Cardiac muscle cell (in vitro differentiated cells and primary cell): ENCODE data around the gene H6PD. TPM values are rescaled to one million over a fixed set of nuclear protein-coding genes. Genes with fewer than 3 reads are reported as not detected.

Source experiments
- DNase-seq, 2 donors: peaks; one replicate each; pipeline versions ENCODE4 v3.0.0 to v3.0.0-alpha.2; 2010 to 2017; ENCODE audit warnings: low read depth in 1 of 2, low spot score in 1 of 2
- H3K27ac ChIP-seq: fragments of 200-600 bp; sonication (generic); 2 replicates; pipeline ENCODE4 v1.5.1; 2016
- H3K27me3 ChIP-seq: fragments of 200-600 bp; sonication (generic); 2 replicates; pipeline ENCODE4 v1.6.0; 2016; ENCODE audit warnings: control low read depth
- H3K36me3 ChIP-seq: fragments of 200-600 bp; sonication (generic); 2 replicates; pipeline ENCODE4 v1.5.1; 2016; ENCODE audit warnings: control low read depth
- H3K4me1 ChIP-seq: fragments of 200-600 bp; sonication (generic); 2 replicates; pipeline ENCODE4 v1.8.1; 2017; ENCODE audit warnings: low read depth, mild to moderate bottlenecking, mixed run types
- H3K4me3 ChIP-seq: fragments of 200-600 bp; sonication (generic); 2 replicates; pipeline ENCODE4 v1.5.1; 2016; ENCODE audit warnings: mild to moderate bottlenecking
- H3K9me3 ChIP-seq: fragments of 200-600 bp; sonication (generic); 2 replicates; pipeline ENCODE4 v1.5.1; 2017; ENCODE audit warnings: low read depth, mild to moderate bottlenecking, control low read depth
- CTCF ChIP-seq: IDR thresholded peaks from 2 replicates; pipeline ENCODE4 v1.5.1; 2012; ENCODE audit warnings: low read depth, mild to moderate bottlenecking, low read length
- polyA plus RNA-seq: library from polyadenylated mRNA; unstranded; fragments of >200 nt; fragmentation: Nextera tagmentation; extraction: Ambion mirVana; gene quantifications from 2 replicates; pipeline ENCODE4 v1.2.1, GENCODE V29; 2016
- total RNA-seq: library from RNA; depleted of rRNA; stranded (reverse); fragments of >200 nt; gene quantifications from 2 replicates; pipeline ENCODE4 v1.2.3, GENCODE V29; 2016

Gene H6PD
- total and polyA plus RNA-seq, 2 experiments from 2014 or later, result 13.7 to 41.4 TPM

GRCh38 chr1:9207715-9208114 is 26.9 kb upstream of the H6PD start:
- H3K4me3 ChIP-seq, result no peak overlapping the region
- TF ChIP-seq CTCF, result no peak
- peaks cover 2% of the 10 kb centered on the region for H3K4me1 ChIP-seq

GRCh38 chr1:9211291-9211811 is 23.2 kb upstream of the H6PD start:
- Histone ChIP-seq H3K9me3 (no peaks in the 10 kb centered on the region), H3K4me1 (no peaks in the 10 kb centered on the region), H3K27me3 (peaks cover 5% of the 10 kb centered on the region), H3K4me3 (no peak overlapping the region), H3K27ac (no peak overlapping the region), H3K36me3 (no peaks in the 10 kb centered on the region)
- no peak for TF ChIP-seq CTCF
- DNase-seq, result peak in 1 of 2 donors; percentile 65

More at GRCh38 chr1:9207715-9208114, 26.9 kb upstream of the H6PD start:
- Histone ChIP-seq H3K27ac (no peak overlapping the region), H3K36me3 (no peaks in the 10 kb centered on the region), H3K9me3 (no peaks in the 10 kb centered on the region), H3K27me3 (peaks cover 25% of the 10 kb centered on the region)
- DNase-seq, result no peak

GRCh38 chr1:9212735-9213134 is 21.8 kb upstream of the H6PD start:
- Histone ChIP-seq H3K4me1 (no peaks in the 10 kb centered on the region), H3K36me3 (no peaks in the 10 kb centered on the region), H3K9me3 (no peaks in the 10 kb centered on the region), H3K27me3 (peaks cover 3% of the 10 kb centered on the region), H3K4me3 (no peak overlapping the region), H3K27ac (no peak overlapping the region)
- TF ChIP-seq CTCF, result no peak
- DNase-seq, result no peak

- no peak overlapping the region for H3K27ac ChIP-seq
- no peaks in the 10 kb centered on the region for H3K9me3 ChIP-seq
- no peaks in the 10 kb centered on the region for H3K27me3 ChIP-seq
- no peaks in the 10 kb centered on the region for H3K36me3 ChIP-seq
- DNase-seq, result no peak
- TF ChIP-seq CTCF, result no peak
- no peak overlapping the region for H3K4me3 ChIP-seq
- no peaks in the 10 kb centered on the region for H3K4me1 ChIP-seq
Measured at GRCh38 chr1:9213956-9214355, 20.6 kb upstream of the H6PD start.

- Histone ChIP-seq H3K4me1 (no peaks in the 10 kb centered on the region), H3K4me3 (no peak overlapping the region), H3K27ac (no peak overlapping the region), H3K27me3 (no peaks in the 10 kb centered on the region), H3K9me3 (no peaks in the 10 kb centered on the region), H3K36me3 (no peaks in the 10 kb centered on the region)
- no peak for DNase-seq
- no peak for TF ChIP-seq CTCF
Measured at GRCh38 chr1:9218917-9219316, 15.7 kb upstream of the H6PD start.
